ENCODE measurements around the gene PLSCR1.

- TF ChIP-seq CTCF (IDR thresholded peaks at IDR 0.05) (no peak), EP300 (IDR thresholded peaks at IDR 0.05) (no peak)
Observed at GRCh38 chr3:146505516-146505915, 38.9 kb downstream of the PLSCR1 start.
